Middle frontal gyrus (tissue), 1 donor: ENCODE data around the gene HOXB3.

Experiments used
- DNase-seq: peaks from one replicate; pipeline ENCODE4 v3.0.0-alpha.2; 2015; ENCODE audit warnings: low spot score; ENCODE audit errors: extremely low spot score

HOXB3 gene

GRCh38 chr17:48570325-48571023 lies 19.6 kb downstream of the HOXB3 start:
- DNase-seq: no peak

- no peak for DNase-seq
Measured at GRCh38 chr17:48569674-48570324, 20.2 kb downstream of the HOXB3 start.

GRCh38 chr17:48569240-48569582 lies 20.8 kb downstream of the HOXB3 start:
- DNase-seq: no peak

DNA sequence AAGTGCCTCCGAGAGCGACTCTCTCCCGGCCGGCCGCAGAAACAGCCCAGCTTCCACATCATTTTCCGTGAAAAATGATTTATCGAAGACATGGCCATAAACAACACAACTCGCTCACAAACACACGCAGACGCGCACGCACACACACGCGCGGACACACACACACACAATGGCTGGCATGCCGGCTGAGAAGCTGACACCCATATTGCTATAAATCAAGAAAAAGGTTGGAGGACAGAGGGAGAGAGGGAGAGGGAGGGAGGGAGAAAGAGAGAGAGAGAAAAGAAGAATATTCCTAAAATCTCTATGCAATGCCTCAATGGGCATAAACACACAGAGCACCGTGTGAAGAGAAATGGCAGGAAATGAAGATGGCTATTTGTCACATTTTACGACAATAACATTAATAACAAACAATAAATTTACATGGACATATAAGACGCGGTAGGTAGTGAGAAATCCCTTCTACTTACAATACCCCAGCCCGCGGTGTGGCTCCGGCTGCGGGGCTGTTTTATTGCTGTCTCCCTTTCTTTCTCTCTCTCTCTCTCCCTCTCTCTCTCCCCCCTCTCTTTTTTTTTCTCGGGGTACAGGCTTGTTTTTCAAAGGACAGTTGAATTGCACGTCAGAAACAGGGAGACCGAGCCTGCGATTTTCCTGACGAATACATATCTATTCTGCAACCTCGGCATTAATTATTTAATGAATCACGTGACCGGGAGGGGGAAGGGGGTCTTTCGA lies 21.4 kb downstream of the HOXB3 start:
- DNase-seq: no peak

- no peak for DNase-seq
Measured at GRCh38 chr17:48567646-48568354, 22.2 kb downstream of the HOXB3 start.

DNA sequence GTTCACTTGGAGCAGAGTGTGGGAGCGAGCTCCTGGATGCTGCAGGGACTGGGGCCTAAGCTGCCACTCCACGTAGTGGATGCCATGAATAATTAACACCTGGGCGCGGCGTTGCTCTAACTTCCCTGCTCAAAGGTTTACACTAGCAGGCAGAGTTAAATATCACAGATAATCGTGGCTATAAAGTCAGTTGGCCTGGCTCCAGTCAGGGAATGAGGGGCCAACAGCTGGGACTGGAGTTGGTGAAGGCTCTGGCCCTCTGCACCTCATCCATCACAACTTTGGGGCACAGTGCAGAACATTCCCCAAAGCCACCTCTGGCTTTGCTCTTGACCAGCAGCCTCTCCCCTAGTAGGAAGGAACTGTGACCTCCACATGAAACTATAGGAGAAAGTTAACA lies 22.8 kb downstream of the HOXB3 start:
- DNase-seq: no peak

DNA sequence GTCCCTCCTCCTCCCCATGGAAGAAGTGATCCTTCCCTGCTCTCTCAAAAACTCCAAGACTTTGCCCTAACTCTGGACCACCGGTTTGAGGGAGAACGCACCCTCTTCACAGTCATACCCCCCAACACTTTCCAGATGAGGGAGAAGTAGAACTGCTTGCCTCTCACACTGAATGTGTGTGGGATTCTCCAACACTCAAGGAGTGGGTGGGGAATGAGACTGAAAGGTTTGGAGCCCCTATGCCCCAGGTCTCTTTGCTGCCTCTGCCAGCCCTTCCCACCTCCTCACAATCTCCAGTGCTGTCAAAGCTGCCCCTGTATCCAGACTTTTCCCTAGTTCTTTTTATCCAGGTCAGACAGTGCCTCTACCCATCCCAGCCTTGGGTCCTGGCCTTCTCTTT lies 23.3 kb downstream of the HOXB3 start:
- no peak for DNase-seq

DNA sequence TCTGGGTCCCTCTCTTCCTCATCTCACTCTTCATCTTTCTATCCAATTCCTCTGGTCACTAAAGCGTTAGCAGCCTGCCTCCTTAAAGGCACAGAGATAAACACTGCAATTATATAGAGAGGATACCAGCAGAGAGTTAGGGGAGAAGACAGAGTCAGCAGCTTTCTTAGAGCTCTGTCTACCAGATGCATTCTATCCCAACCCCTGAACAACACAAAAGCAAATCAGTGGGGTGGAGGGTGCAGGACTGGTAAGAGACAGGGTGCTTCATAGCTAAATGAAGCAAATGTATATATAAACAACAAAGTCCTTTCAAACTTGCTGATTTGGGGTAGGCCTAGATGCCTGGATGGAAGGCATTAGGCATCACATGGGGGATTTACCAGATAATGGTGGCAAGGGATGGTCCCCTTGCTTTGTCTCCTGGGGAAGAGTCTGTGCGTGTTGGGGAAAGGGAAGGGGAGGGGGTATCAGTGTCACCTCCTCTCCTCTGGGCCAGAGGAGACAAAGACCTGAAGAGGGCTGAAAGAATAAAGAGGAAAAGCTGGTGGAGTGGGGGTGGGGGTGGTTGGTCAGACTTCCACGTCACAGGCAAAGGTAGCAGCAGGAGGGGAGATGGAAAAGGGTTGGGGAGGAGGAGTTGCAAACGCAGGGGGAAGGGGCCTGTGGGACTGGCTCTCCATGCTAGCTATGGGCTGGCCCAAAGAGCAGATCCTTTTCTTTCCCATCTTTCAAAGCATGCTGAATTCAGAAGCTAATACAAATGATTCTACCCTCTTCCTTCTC lies 23.9 kb downstream of the HOXB3 start:
- DNase-seq: no peak

DNA sequence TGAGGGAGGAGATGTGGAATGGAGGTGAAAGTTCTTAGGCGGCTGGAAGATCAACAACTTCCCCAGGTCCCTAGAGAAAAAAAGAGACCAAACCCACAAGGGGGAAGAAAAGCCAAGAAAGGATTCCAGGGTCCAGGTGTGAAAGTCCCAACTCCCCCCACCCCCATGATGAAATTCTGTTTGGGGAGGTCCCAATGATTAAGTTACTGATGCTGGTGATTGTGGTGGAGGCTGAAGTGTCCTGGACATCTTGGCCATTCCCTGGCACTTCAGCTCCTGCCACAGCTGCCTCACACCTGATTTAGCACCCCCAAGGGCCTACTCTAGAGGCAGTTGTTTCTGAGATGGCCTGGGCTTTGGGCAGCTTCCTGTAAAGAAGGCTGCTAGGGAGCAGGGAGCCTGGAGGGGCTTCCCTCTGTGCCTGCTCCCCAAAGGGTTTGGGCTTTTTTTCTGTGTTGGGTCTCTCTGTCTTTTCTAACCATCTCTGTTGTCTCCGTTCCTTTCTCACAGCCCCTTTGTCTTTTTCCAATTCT lies 25.0 kb downstream of the HOXB3 start:
- DNase-seq: no peak

DNA sequence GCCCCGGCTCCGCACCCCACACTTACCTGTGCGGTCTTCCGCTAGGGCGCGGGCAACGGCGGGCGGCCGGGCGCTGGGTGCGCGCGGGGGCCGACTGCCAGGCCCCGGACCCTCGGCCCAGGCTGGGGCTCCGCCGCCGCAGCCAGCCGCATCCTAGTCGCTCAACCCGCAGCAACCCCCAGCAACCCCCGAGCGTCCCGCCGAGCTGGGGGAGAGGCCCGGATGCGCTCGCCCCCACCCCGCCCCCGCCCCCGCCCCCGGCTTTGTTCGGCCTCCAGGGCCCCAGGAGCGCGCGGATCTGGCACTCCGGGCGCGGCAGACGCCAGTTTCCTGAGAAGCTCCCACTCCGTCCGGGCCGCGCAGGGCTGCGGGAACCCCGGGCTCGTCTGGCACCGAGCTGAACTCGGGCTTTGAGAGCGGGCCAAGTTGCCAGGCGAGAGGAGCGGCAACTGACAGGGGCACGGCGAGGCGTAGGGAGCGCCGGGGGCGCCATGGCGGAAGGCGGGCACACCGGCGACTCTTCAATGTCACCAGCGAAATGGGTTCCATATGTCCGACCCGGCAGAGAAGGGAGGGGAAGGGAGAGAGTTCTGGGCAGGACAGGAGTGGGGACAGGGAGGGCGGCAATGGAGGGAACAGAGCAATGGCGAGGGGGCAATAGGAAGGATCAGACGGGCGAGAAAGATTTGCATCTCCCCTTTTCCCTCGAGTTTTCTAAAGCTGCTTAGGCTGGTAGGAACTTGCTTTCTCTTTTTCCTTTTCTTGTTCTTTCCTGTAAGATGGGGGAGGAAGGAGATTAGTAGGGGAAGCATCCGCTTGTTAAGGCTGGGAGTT lies 25.6 kb downstream of the HOXB3 start:
- no peak for DNase-seq

GRCh38 chr17:48563867-48564187 lies 26.2 kb downstream of the HOXB3 start:
- DNase-seq: no peak

- DNase-seq: no peak
Measured at GRCh38 chr17:48563385-48563838, 26.6 kb downstream of the HOXB3 start.

DNA sequence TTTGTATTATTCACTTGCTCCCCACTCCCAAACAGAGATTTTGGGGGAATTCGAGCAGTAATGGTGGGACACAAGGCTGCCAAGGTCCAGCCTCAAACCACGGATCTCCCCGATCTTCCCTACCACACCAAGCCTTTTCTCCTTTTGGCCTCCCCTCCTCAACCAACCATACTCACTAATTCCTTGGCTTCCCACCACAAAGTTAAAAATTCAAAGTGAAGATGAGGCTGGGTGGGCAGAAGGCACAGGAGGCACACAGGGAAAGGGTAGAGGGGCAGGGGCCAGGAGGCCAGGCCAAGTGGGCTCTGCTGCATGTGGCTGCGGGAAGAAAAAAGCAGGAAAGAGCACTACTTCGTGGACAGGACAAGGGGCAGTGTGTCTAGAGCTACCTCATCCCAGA lies 27.1 kb downstream of the HOXB3 start:
- DNase-seq: no peak

GRCh38 chr17:48561884-48562810 lies 27.9 kb downstream of the HOXB3 start:
- no peak for DNase-seq

DNA sequence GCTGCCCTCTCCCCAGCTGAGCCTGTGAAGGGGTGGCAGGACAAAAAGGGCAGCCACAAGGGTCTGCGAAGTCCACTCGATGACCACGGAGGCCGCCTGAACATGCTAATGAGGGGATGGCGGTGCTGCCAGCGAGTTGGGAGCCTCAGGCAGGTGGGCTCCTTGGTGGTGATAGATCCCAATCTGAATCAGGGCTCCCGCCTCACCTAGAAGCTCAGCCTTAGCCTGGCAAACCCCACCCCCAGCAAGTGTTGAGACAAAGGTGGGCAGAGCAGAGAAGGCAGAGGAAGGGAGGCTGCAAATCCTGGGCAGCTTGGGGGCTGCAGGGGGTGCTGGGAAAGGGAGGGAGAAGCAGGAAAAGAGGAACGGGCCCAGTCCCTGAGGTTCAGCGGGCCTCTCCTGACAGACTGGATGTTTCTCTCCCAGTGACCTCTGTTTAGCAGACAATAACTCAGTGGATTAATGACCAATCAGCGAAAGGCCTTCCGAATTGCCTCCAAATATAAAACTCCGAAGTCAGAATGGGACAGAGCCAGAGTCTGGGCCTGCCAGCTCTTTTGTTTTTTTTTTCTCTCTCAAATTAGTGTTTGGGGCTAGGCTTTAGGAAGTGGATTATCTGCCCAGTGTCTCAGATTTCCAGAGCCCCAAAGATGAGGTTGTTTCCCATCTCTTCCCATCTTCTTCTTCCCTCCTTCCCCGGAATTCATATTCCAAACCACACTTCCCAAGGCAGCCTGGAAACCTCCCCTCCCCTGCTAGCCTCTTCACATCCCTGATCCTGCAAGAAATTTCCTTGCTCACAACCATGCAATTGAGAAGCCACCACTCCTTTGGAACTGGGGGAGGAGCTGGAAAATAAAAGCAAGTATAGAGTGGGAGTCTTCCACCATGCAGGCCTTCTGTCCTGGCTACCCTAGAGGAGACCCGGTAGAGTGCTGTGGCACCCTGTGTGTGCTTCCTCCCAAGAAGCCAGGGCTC lies 29.9 kb downstream of the HOXB3 start:
- DNase-seq: no peak

GRCh38 chr17:48559122-48559839 lies 30.8 kb downstream of the HOXB3 start:
- no peak for DNase-seq

- DNase-seq: no peak
Measured at GRCh38 chr17:48558831-48559121, 31.3 kb downstream of the HOXB3 start.
